ENCODE results near the gene POLD4.

DNA sequence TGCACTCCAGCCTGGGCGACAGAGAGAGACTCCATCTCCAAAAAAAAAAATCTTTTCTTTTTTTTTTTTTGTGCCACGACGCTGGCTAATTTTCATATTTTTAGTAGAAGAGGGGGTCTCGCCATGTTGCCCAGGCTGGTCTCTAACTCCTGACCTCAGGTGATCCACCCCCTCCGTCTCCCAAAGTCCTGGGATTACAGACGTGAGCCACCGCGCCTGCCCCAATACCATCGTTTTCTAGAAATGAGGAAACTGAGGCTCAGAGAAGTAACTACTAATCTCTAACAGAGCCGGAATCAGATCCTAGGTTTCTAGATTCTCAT lies 36.5 kb downstream of the POLD4 start:
- TF ChIP-seq, protein P1, sequence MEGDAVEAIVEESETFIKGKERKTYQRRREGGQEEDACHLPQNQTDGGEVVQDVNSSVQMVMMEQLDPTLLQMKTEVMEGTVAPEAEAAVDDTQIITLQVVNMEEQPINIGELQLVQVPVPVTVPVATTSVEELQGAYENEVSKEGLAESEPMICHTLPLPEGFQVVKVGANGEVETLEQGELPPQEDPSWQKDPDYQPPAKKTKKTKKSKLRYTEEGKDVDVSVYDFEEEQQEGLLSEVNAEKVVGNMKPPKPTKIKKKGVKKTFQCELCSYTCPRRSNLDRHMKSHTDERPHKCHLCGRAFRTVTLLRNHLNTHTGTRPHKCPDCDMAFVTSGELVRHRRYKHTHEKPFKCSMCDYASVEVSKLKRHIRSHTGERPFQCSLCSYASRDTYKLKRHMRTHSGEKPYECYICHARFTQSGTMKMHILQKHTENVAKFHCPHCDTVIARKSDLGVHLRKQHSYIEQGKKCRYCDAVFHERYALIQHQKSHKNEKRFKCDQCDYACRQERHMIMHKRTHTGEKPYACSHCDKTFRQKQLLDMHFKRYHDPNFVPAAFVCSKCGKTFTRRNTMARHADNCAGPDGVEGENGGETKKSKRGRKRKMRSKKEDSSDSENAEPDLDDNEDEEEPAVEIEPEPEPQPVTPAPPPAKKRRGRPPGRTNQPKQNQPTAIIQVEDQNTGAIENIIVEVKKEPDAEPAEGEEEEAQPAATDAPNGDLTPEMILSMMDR (IDR thresholded peaks at IDR 0.05; ENCODE audit: insufficient read depth, low read length) = no peak
- TF ChIP-seq POLR2AphosphoS5 (IDR thresholded peaks at IDR 0.05; ENCODE audit: low read depth) (no peak), GABPA (IDR thresholded peaks at IDR 0.05; ENCODE audit: low read depth) (no peak)
- TF ChIP-seq, protein P2, sequence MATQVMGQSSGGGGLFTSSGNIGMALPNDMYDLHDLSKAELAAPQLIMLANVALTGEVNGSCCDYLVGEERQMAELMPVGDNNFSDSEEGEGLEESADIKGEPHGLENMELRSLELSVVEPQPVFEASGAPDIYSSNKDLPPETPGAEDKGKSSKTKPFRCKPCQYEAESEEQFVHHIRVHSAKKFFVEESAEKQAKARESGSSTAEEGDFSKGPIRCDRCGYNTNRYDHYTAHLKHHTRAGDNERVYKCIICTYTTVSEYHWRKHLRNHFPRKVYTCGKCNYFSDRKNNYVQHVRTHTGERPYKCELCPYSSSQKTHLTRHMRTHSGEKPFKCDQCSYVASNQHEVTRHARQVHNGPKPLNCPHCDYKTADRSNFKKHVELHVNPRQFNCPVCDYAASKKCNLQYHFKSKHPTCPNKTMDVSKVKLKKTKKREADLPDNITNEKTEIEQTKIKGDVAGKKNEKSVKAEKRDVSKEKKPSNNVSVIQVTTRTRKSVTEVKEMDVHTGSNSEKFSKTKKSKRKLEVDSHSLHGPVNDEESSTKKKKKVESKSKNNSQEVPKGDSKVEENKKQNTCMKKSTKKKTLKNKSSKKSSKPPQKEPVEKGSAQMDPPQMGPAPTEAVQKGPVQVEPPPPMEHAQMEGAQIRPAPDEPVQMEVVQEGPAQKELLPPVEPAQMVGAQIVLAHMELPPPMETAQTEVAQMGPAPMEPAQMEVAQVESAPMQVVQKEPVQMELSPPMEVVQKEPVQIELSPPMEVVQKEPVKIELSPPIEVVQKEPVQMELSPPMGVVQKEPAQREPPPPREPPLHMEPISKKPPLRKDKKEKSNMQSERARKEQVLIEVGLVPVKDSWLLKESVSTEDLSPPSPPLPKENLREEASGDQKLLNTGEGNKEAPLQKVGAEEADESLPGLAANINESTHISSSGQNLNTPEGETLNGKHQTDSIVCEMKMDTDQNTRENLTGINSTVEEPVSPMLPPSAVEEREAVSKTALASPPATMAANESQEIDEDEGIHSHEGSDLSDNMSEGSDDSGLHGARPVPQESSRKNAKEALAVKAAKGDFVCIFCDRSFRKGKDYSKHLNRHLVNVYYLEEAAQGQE (IDR thresholded peaks at IDR 0.05; ENCODE audit: insufficient replicate concordance, low read depth) = no peak

Measured in HL-60 (cell line).